GM21528 (cell line): ENCODE measurements around the gene SYNDIG1.

ENCODE experiments used
- ATAC-seq: cut with Tn5 transposase; IDR thresholded peaks from one replicate; pipeline ENCODE4 v1.9.1; 2021; ENCODE audit warnings: mild to moderate bottlenecking, moderate library complexity; ENCODE audit not compliant: unreplicated experiment, low FRiP score

The SYNDIG1 gene

DNA sequence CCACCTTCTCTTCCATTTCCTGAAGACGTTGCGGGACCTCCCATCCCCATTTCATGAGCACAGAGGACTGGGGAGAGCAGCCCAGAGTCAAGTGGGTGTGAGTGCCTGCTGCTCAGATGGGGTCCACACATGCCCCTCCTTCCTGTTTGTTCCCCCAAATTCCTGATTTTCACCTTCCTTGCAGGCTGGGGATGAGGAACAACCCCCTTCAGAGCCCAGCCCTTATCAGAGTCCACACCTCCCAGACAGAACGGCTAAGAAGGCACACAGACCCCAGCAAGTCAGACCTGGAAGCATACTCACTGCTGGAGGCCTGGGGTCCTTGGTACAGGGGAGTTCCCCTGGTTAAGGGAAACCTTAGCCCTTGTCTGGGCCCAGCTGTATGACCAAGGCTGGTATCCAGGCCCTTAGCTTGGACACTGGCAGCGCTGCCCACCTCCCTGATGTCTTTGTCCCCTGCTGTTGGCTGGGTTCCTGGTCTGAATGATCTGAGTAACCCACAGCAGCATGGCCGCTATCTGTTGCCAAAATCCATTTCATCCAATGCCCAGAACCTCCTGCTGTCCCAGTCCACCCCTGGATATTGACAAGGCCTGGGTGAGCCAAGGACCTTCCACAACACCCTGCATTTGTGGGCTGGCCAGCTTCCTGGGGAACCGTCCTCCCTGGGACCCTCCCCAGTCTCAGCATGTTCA is 230.9 kb downstream of the SYNDIG1 start:
- ATAC-seq = no peak

DNA sequence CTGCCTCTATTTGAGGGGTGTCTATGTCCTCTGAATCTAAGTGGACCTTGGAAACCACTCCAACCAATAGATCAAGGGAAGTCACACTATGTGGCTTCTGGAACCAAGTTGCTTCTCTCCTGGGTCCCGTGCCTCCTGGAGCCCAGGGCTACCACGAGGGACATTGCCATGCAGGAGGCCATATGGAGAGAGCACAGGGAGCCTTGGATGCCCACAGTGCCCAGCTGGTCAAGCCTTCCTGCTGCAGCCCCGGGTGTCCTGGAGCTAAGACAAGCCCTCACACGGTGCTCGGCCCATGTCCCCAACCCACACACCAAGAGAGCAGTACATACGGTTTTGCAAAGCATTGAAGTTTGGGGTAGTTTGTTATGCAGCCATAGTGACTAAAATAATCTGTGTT is 231.6 kb downstream of the SYNDIG1 start:
- ATAC-seq = no peak

GRCh38 chr20:24701668-24702067 is 232.2 kb downstream of the SYNDIG1 start:
- ATAC-seq = no peak

DNA sequence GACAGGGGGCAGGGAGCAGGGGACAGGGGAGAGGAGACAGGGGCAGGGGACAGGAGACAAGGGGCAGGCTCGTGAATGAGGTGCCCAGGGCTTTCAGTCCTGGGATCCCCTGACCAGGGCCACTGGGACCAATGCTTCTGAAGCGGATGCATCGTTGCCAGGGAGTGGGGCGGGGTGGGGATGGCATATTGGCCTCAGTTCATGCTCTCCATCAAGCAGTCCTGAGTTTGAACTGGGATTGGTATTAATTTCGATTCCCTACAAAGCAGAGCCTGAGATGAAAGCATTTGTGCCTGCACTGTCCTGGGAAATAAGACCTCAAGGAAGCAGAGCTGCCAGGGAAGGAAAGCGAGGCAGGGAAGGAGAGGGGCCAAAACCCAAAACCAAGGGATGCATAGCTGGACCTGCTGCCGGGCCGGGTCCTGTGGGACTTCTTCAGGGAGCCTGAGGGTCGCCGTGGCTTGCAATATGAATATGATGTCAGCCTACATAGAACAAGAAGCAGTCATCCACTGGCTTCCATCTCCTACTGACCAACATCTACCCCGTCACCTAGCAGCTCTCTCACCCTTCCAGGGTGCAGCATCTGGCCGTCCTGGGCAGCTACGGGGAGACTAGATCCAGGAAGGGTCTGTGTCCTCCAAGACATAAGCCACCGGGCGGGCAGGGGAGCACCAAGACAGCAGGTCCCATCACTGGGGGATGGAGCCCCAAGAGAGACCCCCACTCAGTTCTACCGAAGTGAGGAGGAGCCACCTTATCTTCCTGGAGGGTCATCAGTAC is 233.3 kb downstream of the SYNDIG1 start:
- no peak for ATAC-seq

DNA sequence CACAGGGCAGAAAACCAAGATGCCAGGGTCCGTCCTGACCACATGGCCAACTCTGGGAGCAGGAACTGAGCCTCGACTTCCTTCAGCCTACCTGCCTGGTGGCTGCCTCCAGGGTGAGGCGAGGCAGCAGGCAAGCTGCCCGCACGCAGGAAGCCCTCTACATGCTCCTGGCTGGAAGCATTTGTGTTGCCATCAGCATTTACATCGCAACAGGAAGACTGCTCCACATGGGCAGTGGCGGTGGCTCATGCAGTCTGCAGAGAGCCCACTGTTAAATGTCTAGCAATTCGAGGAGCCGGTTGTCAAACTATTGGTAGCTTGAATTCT is 233.8 kb downstream of the SYNDIG1 start:
- no peak for ATAC-seq

- ATAC-seq = no peak
Measured at GRCh38 chr20:24704899-24705298, 235.5 kb downstream of the SYNDIG1 start.

- no peak for ATAC-seq
Measured at GRCh38 chr20:24705486-24705885, 236.1 kb downstream of the SYNDIG1 start.

DNA sequence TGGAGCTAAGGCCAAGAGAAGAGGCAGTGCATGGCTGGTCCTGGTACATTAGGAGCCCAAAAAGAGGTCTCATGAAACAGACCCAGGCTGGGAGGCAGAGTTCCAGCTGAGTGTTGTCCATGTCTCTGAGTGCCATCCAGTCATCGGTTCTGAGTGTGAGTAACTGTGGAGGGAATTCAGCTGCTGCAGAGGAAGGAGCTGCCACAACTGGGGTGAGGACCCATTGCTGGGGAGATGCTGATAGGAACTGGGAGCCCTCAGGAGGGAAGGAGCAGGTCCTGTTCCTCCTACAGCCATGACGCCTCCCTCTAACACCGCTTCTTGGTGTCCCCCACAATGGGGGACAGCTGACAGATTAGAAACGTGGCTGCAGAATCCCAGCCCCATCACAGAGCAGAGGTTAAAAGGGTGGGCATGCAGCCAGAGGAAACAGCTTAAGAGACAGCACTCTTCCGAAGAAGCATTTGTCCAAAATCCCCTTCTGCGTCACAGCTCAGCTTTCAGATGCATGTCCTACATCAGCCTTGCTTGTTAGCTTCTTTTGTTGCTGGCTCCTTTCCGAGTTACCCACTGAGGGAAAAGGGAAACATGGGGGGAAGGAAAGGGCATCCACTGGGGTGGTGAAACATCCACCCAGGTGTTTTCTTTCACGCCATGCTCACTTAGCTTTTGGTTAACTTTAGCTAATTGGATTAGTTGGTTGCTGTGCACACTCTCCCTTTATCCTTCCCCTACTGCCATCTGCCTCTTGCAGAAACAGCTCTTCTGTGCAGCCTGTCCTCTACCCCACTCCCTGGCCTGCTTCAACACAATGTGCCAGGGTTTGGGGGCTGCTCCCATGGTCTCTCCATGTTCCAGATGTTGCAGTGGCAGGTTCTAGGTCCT is 239.2 kb downstream of the SYNDIG1 start:
- no peak for ATAC-seq
